Prostate gland (tissue), 2 donors: ENCODE results near the gene IFNA14.

Source experiments
- POLR2A ChIP-seq: fragments of 450-650 bp; IDR thresholded peaks from one replicate; pipeline ENCODE4 v1.6.1; 2016; ENCODE audit warnings: antibody characterized with exemption, mild to moderate bottlenecking
- POLR2AphosphoS5 ChIP-seq: sonication (generic); formaldehyde crosslinking; IDR thresholded peaks from one replicate; pipeline ENCODE4 v1.6.1; 2017; ENCODE audit warnings: antibody characterized with exemption
- TF ChIP-seq, protein P1 (sequence below), 4 experiments: fragments of 200-600 bp in 2 of 4; fragments of 450-650 bp in 2 of 4; sonication (generic) in 2 of 4; IDR thresholded peaks; 1 replicate in 3 of 4; 2 replicates in 1 of 4; pipeline ENCODE4 v1.5.1; 2016 to 2019; ENCODE audit warnings: antibody characterized with exemption in 4 of 4, mild to moderate bottlenecking in 2 of 4, moderate library complexity in 2 of 4

GRCh38 chr9:21251638-21252037 is 11.8 kb upstream of the IFNA14 start:
- TF ChIP-seq, protein P1, sequence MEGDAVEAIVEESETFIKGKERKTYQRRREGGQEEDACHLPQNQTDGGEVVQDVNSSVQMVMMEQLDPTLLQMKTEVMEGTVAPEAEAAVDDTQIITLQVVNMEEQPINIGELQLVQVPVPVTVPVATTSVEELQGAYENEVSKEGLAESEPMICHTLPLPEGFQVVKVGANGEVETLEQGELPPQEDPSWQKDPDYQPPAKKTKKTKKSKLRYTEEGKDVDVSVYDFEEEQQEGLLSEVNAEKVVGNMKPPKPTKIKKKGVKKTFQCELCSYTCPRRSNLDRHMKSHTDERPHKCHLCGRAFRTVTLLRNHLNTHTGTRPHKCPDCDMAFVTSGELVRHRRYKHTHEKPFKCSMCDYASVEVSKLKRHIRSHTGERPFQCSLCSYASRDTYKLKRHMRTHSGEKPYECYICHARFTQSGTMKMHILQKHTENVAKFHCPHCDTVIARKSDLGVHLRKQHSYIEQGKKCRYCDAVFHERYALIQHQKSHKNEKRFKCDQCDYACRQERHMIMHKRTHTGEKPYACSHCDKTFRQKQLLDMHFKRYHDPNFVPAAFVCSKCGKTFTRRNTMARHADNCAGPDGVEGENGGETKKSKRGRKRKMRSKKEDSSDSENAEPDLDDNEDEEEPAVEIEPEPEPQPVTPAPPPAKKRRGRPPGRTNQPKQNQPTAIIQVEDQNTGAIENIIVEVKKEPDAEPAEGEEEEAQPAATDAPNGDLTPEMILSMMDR (IDR thresholded peaks at IDR 0.05), result no peak
- TF ChIP-seq POLR2A (no peak), POLR2AphosphoS5 (no peak)
